LNCAP (cell line): Measurements from ENCODE around the gene OSBPL3.
A peak's percentile ranks its signal among the peaks of the same experiment; 100 is the strongest.

Experiments used
- CTCF ChIP-seq: fragments of 450-650 bp; IDR thresholded peaks from 2 replicates; pipeline ENCODE4 v1.5.1; 2017; ENCODE audit warnings: mild to moderate bottlenecking

The OSBPL3 gene

DNA sequence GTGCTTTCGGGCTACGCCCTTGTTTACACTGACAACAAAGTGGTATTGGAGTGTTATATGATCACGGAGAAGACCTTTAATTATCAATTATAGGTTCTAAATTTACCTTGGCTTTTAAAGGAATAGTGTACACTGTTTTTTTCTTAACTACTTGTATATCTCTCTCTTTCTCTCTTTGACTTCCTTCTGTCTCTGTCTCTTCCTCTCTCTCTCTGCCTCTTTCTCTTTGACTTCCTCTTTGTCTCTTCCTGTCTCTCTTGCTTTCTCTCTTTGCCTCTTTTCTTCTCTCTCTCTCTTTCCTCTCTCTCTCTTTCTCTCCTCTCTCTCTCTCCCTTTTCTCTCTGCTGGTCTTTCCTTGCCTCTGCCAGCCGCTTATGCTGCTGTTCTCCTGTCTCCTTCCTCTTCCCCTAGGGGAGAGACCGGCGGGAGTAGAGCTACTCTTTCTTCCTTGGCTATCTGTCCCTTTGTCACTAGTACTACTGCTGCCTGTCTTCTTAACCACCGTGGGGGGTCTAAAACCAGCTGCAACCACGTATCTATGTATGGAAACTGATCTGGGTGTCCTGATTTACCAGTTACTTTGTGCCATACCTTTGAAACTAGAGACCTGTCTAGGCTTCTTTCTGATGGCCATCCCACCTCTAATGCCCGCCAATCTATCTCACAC lies 185.9 kb downstream of the OSBPL3 start:
- TF ChIP-seq CTCF: no peak

DNA sequence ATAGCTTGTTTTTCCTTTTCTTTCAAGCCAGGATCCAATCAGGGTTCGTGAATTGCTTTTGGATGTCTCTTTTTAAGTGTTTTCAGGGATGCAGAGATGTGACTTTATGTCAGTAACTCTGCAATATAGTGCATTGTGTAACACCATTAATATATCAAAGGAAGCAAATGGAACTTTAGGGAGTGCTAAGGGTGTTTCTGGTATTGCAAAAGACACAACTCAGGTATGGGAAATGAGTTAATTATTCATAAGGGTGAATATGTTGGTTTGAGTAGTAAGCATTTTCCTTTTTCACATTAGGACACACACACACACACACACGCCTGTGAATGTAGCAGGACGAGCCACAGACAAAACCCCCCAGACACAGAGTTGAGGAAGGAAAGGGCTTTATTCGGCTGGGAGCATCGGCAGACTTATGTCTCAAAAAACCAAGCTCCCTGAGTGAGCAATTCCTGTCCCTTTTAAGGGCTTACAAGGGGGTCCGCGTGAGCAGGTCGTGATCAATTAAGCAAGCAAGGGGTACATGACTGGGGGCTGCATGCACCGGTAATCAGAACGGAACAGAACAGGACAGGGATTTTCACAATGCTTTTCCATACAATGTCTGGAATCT lies 190.9 kb downstream of the OSBPL3 start:
- no peak for TF ChIP-seq CTCF

DNA sequence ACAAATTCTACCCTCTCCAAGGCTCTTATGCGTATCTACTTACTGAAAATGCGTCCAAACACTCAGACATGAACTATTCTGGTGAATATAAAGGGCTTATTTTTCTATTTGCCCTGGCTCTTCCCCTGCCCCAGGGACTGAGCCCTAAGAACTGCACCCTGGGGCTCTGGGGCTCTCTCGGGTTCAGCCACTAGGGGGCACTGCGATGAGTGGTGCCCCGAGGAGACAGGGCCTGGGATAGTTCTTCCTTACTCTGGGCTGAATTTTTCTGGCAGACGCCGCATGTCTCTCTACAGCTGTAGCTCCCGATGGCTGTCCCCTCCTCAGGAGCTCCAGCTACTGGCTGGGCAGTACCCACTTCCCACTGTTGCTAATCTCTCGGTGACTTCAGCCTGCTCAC lies 191.9 kb downstream of the OSBPL3 start:
- peak; percentile 63 for TF ChIP-seq CTCF

- no peak for TF ChIP-seq CTCF
These were observed 193.0 kb downstream of the OSBPL3 start for GRCh38 chr7:24786941-24787340.

GRCh38 chr7:24786306-24786705 lies 193.7 kb downstream of the OSBPL3 start:
- TF ChIP-seq CTCF: no peak

- TF ChIP-seq CTCF: no peak
These were observed 195.7 kb downstream of the OSBPL3 start for GRCh38 chr7:24784277-24784676.

DNA sequence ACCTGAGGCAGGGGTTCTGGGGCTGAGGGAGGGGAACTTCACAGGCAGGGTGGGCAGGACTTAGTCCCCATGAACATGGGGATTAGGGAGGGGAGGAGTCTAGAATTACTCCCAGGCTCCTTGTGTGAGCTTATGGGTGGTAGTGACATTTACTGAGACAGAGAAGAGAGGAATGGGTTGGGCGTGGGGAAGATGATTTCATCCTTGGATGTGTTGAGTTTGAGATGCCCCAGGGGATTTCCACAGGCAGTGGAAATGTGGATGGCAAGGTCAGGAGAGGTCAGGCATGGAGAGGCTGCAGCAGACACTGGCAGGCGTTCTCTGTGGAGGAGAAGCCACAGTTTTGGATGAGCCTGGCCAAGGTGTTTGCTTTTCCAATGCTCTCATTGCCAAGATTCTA lies 196.3 kb downstream of the OSBPL3 start:
- no peak for TF ChIP-seq CTCF

GRCh38 chr7:24781106-24781505 lies 198.9 kb downstream of the OSBPL3 start:
- no peak for TF ChIP-seq CTCF
